Measurements from ENCODE around the gene CLDN20. TPM values are rescaled to one million over a fixed set of nuclear protein-coding genes. Genes with fewer than 3 reads are reported as not detected.

The CLDN20 gene
- polyA plus RNA-seq, 1 donor = 0.67 TPM

DNA sequence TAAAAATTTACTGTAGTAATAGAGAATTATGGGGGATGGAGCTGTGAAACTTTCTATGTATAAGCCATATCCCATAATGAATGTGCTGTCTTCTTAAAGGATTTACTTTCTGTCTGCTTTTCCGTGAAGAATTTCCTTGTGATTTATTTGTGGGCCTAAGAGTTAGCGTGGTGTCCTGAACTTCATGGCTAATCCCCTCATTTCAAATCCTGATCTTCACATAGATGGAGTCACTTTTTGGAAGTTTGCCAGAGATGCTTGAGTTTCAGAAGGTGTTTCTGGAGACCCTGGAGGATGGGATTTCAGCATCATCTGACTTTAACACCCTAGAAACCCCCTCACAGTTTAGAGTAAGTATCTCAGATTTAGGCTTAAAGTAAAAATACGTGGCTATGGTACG, 19.4 kb upstream of the CLDN20 start:
- Histone ChIP-seq H3K4me1 (ENCODE audit: control insufficient read depth, insufficient read depth, low read length) (no peaks in the 10 kb centered on the region), H3K9me3 (ENCODE audit: control insufficient read depth, low read depth, low read length) (no peaks in the 10 kb centered on the region), H3K27me3 (ENCODE audit: control insufficient read depth, insufficient read depth, low read length) (no peaks in the 10 kb centered on the region), H3K4me3 (ENCODE audit: low read length) (no peak overlapping the region), H3K27ac (ENCODE audit: low read length) (no peak overlapping the region), H3K36me3 (ENCODE audit: control insufficient read depth, insufficient read depth, low read length) (peaks cover 36% of the 10 kb centered on the region)
- no CpG with 5 or more reads among the region's 4 CpGs for WGBS (ENCODE audit: insufficient coverage, low lambda C conversion rate)
- no peak for DNase-seq

DNA sequence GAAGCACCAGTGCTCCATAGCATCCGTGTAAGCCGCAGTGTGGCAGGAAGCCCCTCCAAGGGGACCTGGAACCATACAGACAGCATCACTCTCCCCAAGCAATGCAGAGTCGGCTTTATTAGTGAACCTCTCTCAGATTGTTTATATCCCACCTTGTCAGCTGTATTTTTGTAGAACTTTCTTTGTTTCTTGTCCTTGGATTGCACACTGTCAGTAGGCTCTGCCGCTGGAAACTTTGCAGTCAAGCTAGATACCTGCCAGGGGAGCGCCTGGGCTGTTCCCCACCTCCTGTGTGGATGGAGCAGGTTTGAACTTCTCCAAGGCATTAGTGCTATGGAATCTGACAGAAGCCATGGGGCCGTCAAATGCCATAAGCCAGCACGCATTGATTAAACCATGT, 18.6 kb upstream of the CLDN20 start:
- no peaks in the 10 kb centered on the region for H3K9me3 ChIP-seq (ENCODE audit: control insufficient read depth, low read depth, low read length)
- no peaks in the 10 kb centered on the region for H3K27me3 ChIP-seq (ENCODE audit: control insufficient read depth, insufficient read depth, low read length)
- no peaks in the 10 kb centered on the region for H3K4me1 ChIP-seq (ENCODE audit: control insufficient read depth, insufficient read depth, low read length)
- no peak overlapping the region for H3K27ac ChIP-seq (ENCODE audit: low read length)
- DNase-seq = no peak
- H3K36me3 ChIP-seq (ENCODE audit: control insufficient read depth, insufficient read depth, low read length) = peaks cover 41% of the 10 kb centered on the region
- WGBS (ENCODE audit: insufficient coverage, low lambda C conversion rate) = no CpG with 5 or more reads among the region's 7 CpGs
- H3K4me3 ChIP-seq (ENCODE audit: low read length) = no peak overlapping the region

DNA sequence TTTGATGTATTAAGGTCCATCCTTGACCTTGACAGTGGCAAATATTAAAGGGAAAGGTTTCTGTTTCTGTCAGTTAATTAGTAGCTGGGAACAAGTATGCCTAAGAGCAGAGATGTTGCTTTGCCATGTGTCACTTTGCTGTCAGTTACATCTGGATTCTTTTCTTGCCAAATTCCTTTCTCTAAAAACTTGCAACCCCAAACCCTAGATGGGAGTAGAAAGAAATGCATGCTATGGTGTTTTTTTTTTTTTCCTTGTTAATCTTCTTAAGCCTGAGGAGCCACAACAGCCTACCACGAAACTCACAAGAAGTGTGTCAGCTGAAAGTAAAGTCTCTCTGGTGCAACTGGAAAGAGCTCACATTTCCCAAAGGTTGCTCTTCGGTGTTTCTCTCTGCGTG, 18.0 kb upstream of the CLDN20 start:
- Histone ChIP-seq H3K4me1 (ENCODE audit: control insufficient read depth, insufficient read depth, low read length) (no peaks in the 10 kb centered on the region), H3K27me3 (ENCODE audit: control insufficient read depth, insufficient read depth, low read length) (no peaks in the 10 kb centered on the region), H3K4me3 (ENCODE audit: low read length) (no peak overlapping the region), H3K27ac (ENCODE audit: low read length) (no peak overlapping the region), H3K9me3 (ENCODE audit: control insufficient read depth, low read depth, low read length) (no peaks in the 10 kb centered on the region), H3K36me3 (ENCODE audit: control insufficient read depth, insufficient read depth, low read length) (peaks cover 40% of the 10 kb centered on the region)
- DNase-seq = no peak
- no CpG with 5 or more reads among the region's 3 CpGs for WGBS (ENCODE audit: insufficient coverage, low lambda C conversion rate)

DNA sequence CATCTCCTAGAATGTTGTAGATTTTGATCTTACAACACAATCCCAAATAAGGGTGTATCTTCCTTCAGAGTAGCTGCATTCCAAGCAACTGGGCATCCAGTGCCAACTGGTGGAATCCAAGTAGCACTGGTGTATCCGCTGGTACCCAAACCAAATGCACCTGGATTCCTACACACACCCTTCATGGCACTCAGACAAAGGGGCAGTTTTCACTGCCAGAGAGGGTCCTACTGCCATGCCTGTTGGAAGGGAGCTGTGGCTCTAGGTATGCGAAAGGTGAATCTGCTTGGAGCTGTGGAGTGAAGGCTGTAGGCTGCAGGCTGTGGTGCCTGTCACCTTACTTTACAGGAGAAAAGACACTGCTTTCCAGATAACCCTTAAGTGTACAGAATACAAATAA, 17.0 kb upstream of the CLDN20 start:
- H3K27me3 ChIP-seq (ENCODE audit: control insufficient read depth, insufficient read depth, low read length) = no peaks in the 10 kb centered on the region
- no peak overlapping the region for H3K27ac ChIP-seq (ENCODE audit: low read length)
- H3K4me1 ChIP-seq (ENCODE audit: control insufficient read depth, insufficient read depth, low read length) = no peaks in the 10 kb centered on the region
- H3K9me3 ChIP-seq (ENCODE audit: control insufficient read depth, low read depth, low read length) = no peaks in the 10 kb centered on the region
- DNase-seq = no peak
- H3K4me3 ChIP-seq (ENCODE audit: low read length) = no peak overlapping the region
- H3K36me3 ChIP-seq (ENCODE audit: control insufficient read depth, insufficient read depth, low read length) = peaks cover 47% of the 10 kb centered on the region
- no CpG with 5 or more reads among the region's 2 CpGs for WGBS (ENCODE audit: insufficient coverage, low lambda C conversion rate)

DNA sequence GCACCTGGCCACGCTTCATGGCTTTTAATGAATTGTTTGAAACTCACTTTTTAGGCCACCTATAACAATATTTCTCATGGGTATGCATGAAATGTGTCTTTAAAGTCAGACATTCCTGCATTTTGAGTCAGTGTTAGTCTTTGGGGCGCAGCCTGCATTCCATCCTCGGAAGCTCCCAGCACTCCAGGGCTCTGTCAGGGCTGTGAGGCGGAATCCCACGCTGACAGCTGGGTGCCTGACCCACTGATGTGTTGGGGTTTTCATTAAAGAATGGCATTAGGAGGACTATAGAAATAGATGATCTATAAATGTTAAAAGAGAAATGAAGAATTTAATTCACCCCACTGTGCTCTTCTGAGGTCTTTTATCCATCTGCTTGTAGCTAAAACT, 16.2 kb upstream of the CLDN20 start:
- Histone ChIP-seq H3K4me1 (ENCODE audit: control insufficient read depth, insufficient read depth, low read length) (no peaks in the 10 kb centered on the region), H3K9me3 (ENCODE audit: control insufficient read depth, low read depth, low read length) (no peaks in the 10 kb centered on the region), H3K27ac (ENCODE audit: low read length) (no peak overlapping the region), H3K4me3 (ENCODE audit: low read length) (no peak overlapping the region), H3K36me3 (ENCODE audit: control insufficient read depth, insufficient read depth, low read length) (peaks cover 53% of the 10 kb centered on the region), H3K27me3 (ENCODE audit: control insufficient read depth, insufficient read depth, low read length) (no peaks in the 10 kb centered on the region)
- DNase-seq = no peak
- 71% methylated on average over 3 of the region's 5 CpGs for WGBS (ENCODE audit: insufficient coverage, low lambda C conversion rate)

DNA sequence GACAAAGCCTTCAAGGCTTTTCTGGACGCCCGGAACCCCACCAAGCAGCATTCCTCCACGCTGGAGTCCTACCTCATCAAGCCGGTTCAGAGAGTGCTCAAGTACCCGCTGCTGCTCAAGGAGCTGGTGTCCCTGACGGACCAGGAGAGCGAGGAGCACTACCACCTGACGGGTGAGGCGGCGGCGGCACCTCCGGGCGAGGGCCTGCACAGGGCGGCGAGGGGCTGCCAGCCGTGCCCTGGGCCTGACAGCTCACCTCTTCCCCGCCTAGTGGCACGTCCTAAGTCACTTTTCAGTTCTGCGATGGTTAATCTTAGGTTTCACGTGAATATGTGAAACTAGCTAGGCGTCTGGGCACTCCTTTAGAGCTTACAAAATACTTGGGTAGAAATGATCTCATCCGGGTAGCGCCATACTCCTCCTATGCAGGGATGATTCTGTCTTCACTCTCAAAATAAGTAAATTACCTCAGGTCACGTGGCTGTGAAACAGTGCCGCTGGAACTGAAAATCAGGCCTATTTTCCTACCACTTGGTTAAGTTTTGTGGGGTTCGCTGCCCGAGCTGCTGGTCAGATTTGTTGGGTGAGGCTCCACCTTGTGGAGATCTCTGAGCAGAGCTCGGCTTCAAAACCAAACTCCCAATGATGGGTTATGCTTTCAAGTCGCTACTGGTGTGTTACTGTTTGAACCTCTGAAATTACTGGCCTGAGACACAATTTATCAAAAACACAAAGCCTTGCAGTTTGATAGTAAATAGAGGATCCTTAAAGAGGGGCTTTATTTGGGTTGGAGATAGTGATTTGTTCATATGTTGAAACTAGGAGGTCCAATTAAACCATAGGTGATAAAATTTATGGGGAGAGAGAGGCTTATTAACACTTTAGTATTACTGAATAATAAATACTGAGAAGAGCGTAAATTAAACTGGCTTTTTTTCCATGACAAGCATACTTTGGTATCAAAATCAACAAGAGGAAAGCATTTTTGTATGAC, 15.5 kb upstream of the CLDN20 start:
- WGBS (ENCODE audit: insufficient coverage, low lambda C conversion rate) = no CpG with 5 or more reads among the region's 30 CpGs
- H3K27ac ChIP-seq (ENCODE audit: low read length) = no peak overlapping the region
- no peak overlapping the region for H3K4me3 ChIP-seq (ENCODE audit: low read length)
- peaks cover 58% of the 10 kb centered on the region for H3K36me3 ChIP-seq (ENCODE audit: control insufficient read depth, insufficient read depth, low read length)
- peak; percentile 19 to 44 for DNase-seq
- no peaks in the 10 kb centered on the region for H3K27me3 ChIP-seq (ENCODE audit: control insufficient read depth, insufficient read depth, low read length)
- no peaks in the 10 kb centered on the region for H3K9me3 ChIP-seq (ENCODE audit: control insufficient read depth, low read depth, low read length)
- H3K4me1 ChIP-seq (ENCODE audit: control insufficient read depth, insufficient read depth, low read length) = no peaks in the 10 kb centered on the region

DNA sequence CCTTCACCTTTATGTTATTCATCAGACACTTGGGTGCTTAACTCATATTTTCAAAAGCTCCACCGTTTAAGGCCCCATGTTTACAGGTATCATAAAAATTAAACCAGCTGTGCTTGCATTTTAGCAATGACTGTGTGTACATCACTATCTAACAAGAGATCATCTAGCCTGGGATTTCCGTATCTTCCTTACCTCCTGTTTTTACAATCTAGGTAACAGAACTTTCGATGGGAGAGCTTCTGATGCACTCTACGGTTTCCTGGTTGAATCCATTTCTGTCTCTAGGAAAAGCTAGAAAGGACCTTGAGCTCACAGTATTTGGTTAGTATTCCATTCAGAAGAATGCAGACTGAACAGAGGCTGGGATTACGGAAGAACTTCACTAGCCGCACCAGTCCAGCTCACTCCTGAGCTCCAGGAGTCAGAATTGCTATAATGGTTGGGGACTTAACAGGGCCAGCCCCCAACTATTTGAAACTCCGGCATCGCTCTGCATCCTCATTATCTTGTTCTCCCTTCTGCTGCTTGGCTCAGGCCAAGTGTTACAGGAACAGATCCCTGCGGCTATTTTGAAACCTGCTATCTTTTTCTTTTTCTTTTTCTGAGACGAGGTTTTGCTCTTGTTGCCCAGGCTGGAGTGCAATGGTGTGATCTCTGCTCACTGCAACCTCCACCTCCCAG, 13.0 kb upstream of the CLDN20 start:
- Histone ChIP-seq H3K9me3 (ENCODE audit: control insufficient read depth, low read depth, low read length) (no peaks in the 10 kb centered on the region), H3K27me3 (ENCODE audit: control insufficient read depth, insufficient read depth, low read length) (no peaks in the 10 kb centered on the region), H3K4me3 (ENCODE audit: low read length) (no peak overlapping the region), H3K36me3 (ENCODE audit: control insufficient read depth, insufficient read depth, low read length) (peaks cover 72% of the 10 kb centered on the region), H3K27ac (ENCODE audit: low read length) (no peak overlapping the region), H3K4me1 (ENCODE audit: control insufficient read depth, insufficient read depth, low read length) (no peaks in the 10 kb centered on the region)
- WGBS (ENCODE audit: insufficient coverage, low lambda C conversion rate) = 60% methylated on average over 1 of the region's 10 CpGs
- DNase-seq = no peak

DNA sequence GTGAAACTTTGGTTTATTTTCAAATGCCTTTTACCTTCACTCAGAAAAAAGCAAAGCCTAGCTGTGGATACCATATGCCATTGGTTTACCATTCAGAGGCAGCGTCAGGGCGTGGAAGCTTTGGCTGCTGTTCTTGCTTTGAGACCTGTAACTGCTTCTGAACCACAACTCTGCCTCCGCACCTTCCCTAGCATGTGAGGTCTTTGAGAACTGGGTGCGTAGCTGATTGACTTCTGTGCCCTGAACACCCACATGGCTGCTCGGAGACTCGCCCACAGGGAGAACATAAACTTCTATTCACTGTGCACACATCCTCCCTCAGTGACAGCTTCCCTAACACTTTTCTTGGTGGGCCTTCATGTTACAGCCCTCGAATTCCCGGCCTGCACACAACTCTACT, 11.2 kb upstream of the CLDN20 start:
- Histone ChIP-seq H3K36me3 (ENCODE audit: control insufficient read depth, insufficient read depth, low read length) (peaks cover 72% of the 10 kb centered on the region), H3K9me3 (ENCODE audit: control insufficient read depth, low read depth, low read length) (no peaks in the 10 kb centered on the region), H3K4me1 (ENCODE audit: control insufficient read depth, insufficient read depth, low read length) (no peaks in the 10 kb centered on the region), H3K27ac (ENCODE audit: low read length) (no peak overlapping the region), H3K4me3 (ENCODE audit: low read length) (no peak overlapping the region), H3K27me3 (ENCODE audit: control insufficient read depth, insufficient read depth, low read length) (no peaks in the 10 kb centered on the region)
- DNase-seq = no peak
- no CpG with 5 or more reads among the region's 8 CpGs for WGBS (ENCODE audit: insufficient coverage, low lambda C conversion rate)

DNA sequence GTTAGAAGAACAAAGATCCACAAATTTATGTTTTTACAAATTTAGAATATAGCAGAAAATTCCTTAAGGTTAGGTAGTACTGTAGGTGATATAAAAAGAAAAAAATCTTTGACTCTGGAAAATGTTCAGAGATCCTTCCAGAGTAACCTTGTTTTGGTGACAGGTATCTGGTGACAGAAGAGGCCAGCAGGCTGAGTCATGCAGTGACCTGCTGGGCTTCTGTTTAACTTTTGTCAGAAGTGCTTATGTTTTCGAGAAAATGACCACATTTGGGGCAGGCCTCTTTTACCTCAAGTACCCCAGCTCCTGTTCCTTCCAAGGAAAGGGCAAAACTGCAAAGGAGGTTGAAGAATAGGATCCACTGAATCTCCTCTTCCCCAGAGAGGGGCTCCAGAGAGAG, 10.5 kb upstream of the CLDN20 start:
- H3K9me3 ChIP-seq (ENCODE audit: control insufficient read depth, low read depth, low read length) = no peaks in the 10 kb centered on the region
- no peaks in the 10 kb centered on the region for H3K4me1 ChIP-seq (ENCODE audit: control insufficient read depth, insufficient read depth, low read length)
- H3K4me3 ChIP-seq (ENCODE audit: low read length) = no peak overlapping the region
- H3K27me3 ChIP-seq (ENCODE audit: control insufficient read depth, insufficient read depth, low read length) = no peaks in the 10 kb centered on the region
- no peak for DNase-seq
- H3K27ac ChIP-seq (ENCODE audit: low read length) = no peak overlapping the region
- H3K36me3 ChIP-seq (ENCODE audit: control insufficient read depth, insufficient read depth, low read length) = peaks cover 73% of the 10 kb centered on the region
- no CpG with 5 or more reads among the region's 1 CpG for WGBS (ENCODE audit: insufficient coverage, low lambda C conversion rate)

DNA sequence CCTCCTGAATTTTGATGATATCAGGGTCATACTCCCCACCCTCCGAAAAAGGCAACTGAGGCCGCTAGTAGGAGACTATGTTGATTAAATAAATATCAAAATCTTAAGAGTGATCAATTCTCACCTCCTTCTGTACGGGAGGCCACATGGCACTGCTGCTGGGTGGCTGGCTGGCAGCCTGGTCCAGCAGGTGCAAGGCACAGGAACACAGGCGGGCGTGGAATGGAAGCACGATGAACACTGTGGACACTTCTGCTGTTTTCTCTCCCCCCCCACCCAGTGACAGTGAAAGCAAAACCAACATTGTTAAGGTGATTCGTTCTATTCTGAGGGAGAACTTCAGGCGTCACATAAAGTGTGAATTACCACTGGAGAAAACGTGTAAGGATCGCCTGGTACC, 9.7 kb upstream of the CLDN20 start:
- H3K4me3 ChIP-seq (ENCODE audit: low read length) = no peak overlapping the region
- H3K27ac ChIP-seq (ENCODE audit: low read length) = no peak overlapping the region
- no peak for DNase-seq
- H3K36me3 ChIP-seq (ENCODE audit: control insufficient read depth, insufficient read depth, low read length) = peaks cover 80% of the 10 kb centered on the region
- H3K9me3 ChIP-seq (ENCODE audit: control insufficient read depth, low read depth, low read length) = no peaks in the 10 kb centered on the region
- H3K4me1 ChIP-seq (ENCODE audit: control insufficient read depth, insufficient read depth, low read length) = no peaks in the 10 kb centered on the region
- no CpG with 5 or more reads among the region's 10 CpGs for WGBS (ENCODE audit: insufficient coverage, low lambda C conversion rate)
- no peaks in the 10 kb centered on the region for H3K27me3 ChIP-seq (ENCODE audit: control insufficient read depth, insufficient read depth, low read length)
